MM.1S (cell line): ENCODE results near the gene CAMKK1.

Experiments used
- CTCF ChIP-seq: fragments of 300-600 bp; sonication (generic); IDR thresholded peaks from 2 replicates; pipeline ENCODE4 v1.5.1; 2016; ENCODE audit warnings: antibody characterized with exemption, low read length, mixed read lengths
- EZH2 ChIP-seq: fragments of 300-600 bp; sonication (generic); optimal IDR thresholded peaks from 2 replicates; pipeline ENCODE3; 2017; ENCODE audit warnings: low read depth, mild to moderate bottlenecking, antibody characterized with exemption, low read length, mixed read lengths

- TF ChIP-seq CTCF (no peak), EZH2 (no peak)
These were observed at the start of gene CAMKK1 for GRCh38 chr17:3893003-3893719.
